WTC11 (cell line): Measurements from ENCODE around the gene HIPK2.

Experiments used
- ATF3 ChIP-seq: sonication (generic); formaldehyde crosslinking; conservative IDR thresholded peaks from 2 replicates; pipeline ENCODE4 v1.8.1; 2022; ENCODE audit warnings: mild to moderate bottlenecking, missing genetic modification reagents
- CREB1 ChIP-seq: sonication (generic); formaldehyde crosslinking; IDR thresholded peaks from 2 replicates; pipeline ENCODE4 v1.8.0; 2023; ENCODE audit warnings: mild to moderate bottlenecking, missing genetic modification reagents
- CTCF ChIP-seq: fragments of 200-600 bp; IDR thresholded peaks from 2 replicates; pipeline ENCODE4 v1.8.0; 2022; ENCODE audit warnings: antibody characterized with exemption
- E2F1 ChIP-seq: sonication (generic); formaldehyde crosslinking; IDR thresholded peaks from 2 replicates; pipeline ENCODE4 v1.8.0; 2022; ENCODE audit warnings: mild to moderate bottlenecking, missing genetic modification reagents
- ELF4 ChIP-seq: sonication (generic); formaldehyde crosslinking; IDR thresholded peaks from 2 replicates; pipeline ENCODE4 v1.8.1; 2022; ENCODE audit warnings: low read depth, mild to moderate bottlenecking, moderate library complexity, missing genetic modification reagents
- IRF1 ChIP-seq: sonication (generic); formaldehyde crosslinking; IDR thresholded peaks from 2 replicates; pipeline ENCODE4 v1.8.0; 2023; ENCODE audit warnings: missing genetic modification reagents
- KAT7 ChIP-seq: sonication (generic); formaldehyde crosslinking; IDR thresholded peaks from 2 replicates; pipeline ENCODE4 v1.8.1; 2023; ENCODE audit warnings: missing genetic modification reagents, mild to moderate bottlenecking, borderline replicate concordance
- NFATC4 ChIP-seq: fragments of 250-450 bp; sonication (Bioruptor Pico); IDR thresholded peaks from 2 replicates; pipeline ENCODE4 v1.9.0; 2021; ENCODE audit warnings: mild to moderate bottlenecking
- NFE2L1 ChIP-seq: sonication (generic); formaldehyde crosslinking; IDR thresholded peaks from 2 replicates; pipeline ENCODE4 v1.8.1; 2023; ENCODE audit warnings: missing genetic modification reagents
- NR3C1 ChIP-seq: sonication (generic); formaldehyde crosslinking; conservative IDR thresholded peaks from 2 replicates; pipeline ENCODE4 v1.8.1; 2023; ENCODE audit warnings: low read depth, mild to moderate bottlenecking, missing genetic modification reagents
- PRDM15 ChIP-seq: sonication (generic); formaldehyde crosslinking; IDR thresholded peaks from 2 replicates; pipeline ENCODE4 v1.8.0; 2022; ENCODE audit warnings: missing genetic modification reagents
- PREB ChIP-seq: sonication (generic); formaldehyde crosslinking; IDR thresholded peaks from 2 replicates; pipeline ENCODE4 v1.8.1; 2022; ENCODE audit warnings: mild to moderate bottlenecking, missing genetic modification reagents, moderate library complexity, borderline replicate concordance
- ZNF121 ChIP-seq: sonication (generic); formaldehyde crosslinking; IDR thresholded peaks from 2 replicates; pipeline ENCODE4 v1.8.0; 2023; ENCODE audit warnings: missing genetic modification reagents
- ZNF263 ChIP-seq: sonication (generic); formaldehyde crosslinking; IDR thresholded peaks from 2 replicates; pipeline ENCODE4 v1.8.1; 2022; ENCODE audit warnings: low read depth, mild to moderate bottlenecking, moderate library complexity, missing genetic modification reagents

- TF ChIP-seq CTCF (no peak), KAT7 (CRISPR knock-in tag) (no peak), CREB1 (CRISPR knock-in tag) (no peak), NR3C1 (CRISPR knock-in tag) (no peak), PRDM15 (CRISPR knock-in tag) (no peak), ELF4 (CRISPR knock-in tag) (no peak), ATF3 (no peak), IRF1 (no peak), NFE2L1 (CRISPR knock-in tag) (no peak), ZNF263 (CRISPR knock-in tag) (no peak), PREB (no peak), ZNF121 (no peak), E2F1 (no peak), NFATC4 (CRISPR knock-in tag) (no peak)
Measured at GRCh38 chr7:139821349-139822105, 43.7 kb upstream of the HIPK2 start.
